Mucosa of stomach (tissue), 1 donor: ENCODE measurements around the gene MPHOSPH8.
A peak's percentile ranks its signal among the peaks of the same experiment; 100 is the strongest.
"Not testable (repeated sequence)": the region's sequence is repeated elsewhere in the genome, so short reads cannot be mapped to it uniquely, and the experiment has no call there.

ENCODE experiments used
- H3K27me3 ChIP-seq: one replicate; pipeline ENCODE4 v1.7.0; 2013; ENCODE audit warnings: mild to moderate bottlenecking, low read length; ENCODE audit not compliant: control insufficient read depth, insufficient read depth
- H3K36me3 ChIP-seq: one replicate; pipeline ENCODE4 v1.7.0; 2013; ENCODE audit warnings: low read length; ENCODE audit not compliant: control insufficient read depth, insufficient read depth
- H3K4me1 ChIP-seq: one replicate; pipeline ENCODE4 v1.7.0; 2013; ENCODE audit warnings: mild to moderate bottlenecking, low read length; ENCODE audit not compliant: control insufficient read depth, insufficient read depth
- H3K4me3 ChIP-seq: one replicate; pipeline ENCODE4 v1.7.0; 2013; ENCODE audit warnings: low read length
- H3K9ac ChIP-seq: one replicate; pipeline ENCODE4 v1.7.0; 2013; ENCODE audit warnings: mild to moderate bottlenecking, low read length, moderate library complexity
- H3K9me3 ChIP-seq: one replicate; pipeline ENCODE4 v1.7.0; 2013; ENCODE audit warnings: mild to moderate bottlenecking, low read length, moderate library complexity; ENCODE audit not compliant: control insufficient read depth
- donor health status: Pancreatic carcinoma.

MPHOSPH8 gene

GRCh38 chr13:19604306-19604705 lies 29.2 kb upstream of the MPHOSPH8 start:
- H3K36me3 ChIP-seq: no peaks in the 10 kb centered on the region
- H3K9ac ChIP-seq: no peak overlapping the region
- no peaks in the 10 kb centered on the region for H3K9me3 ChIP-seq
- no peaks in the 10 kb centered on the region for H3K4me1 ChIP-seq
- H3K27me3 ChIP-seq: peaks cover 5% of the 10 kb centered on the region
- H3K4me3 ChIP-seq: no peak overlapping the region

DNA sequence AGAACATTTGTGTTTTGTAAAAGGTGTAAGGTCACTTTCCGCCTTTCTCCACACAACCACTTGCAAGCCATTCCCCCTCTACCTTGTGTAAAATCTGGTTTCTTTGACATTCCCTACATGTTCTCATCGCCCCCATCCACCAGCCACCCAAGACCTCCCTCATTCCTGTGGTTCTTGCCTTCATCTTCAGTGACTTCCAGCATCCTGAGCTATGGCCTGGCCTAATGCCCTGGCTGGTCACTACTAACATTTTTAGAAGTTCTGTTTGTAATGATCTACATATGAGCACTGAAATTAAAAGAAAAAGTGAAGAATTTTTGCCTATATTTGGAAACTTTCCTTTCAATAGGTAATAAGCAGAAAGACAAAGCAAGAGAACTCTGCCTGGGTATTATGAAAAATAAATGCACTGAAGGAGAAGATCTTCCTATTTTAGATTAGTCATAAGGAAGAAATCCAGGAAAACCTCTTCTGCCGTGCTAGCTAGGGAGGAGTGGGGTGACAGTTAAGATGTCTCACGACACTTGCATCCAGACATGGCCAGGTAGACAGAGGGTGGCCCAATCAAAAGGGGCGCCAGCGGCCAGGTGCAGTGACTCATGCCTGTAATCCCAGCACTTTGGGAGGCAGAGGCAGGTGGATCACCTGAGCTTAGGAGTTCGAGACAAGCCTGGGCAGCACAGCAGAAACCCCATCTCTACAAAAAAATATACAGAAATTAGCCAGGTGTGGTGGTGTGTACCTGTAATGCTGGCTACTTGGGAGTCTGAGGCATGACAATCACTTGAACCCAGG lies 28.1 kb upstream of the MPHOSPH8 start:
- Histone ChIP-seq H3K27me3 (peaks cover 5% of the 10 kb centered on the region), H3K4me1 (no peaks in the 10 kb centered on the region), H3K9ac (no peak overlapping the region), H3K4me3 (no peak overlapping the region), H3K9me3 (no peaks in the 10 kb centered on the region), H3K36me3 (no peaks in the 10 kb centered on the region)

GRCh38 chr13:19606152-19606551 lies 27.3 kb upstream of the MPHOSPH8 start:
- Histone ChIP-seq H3K4me1 (no peaks in the 10 kb centered on the region), H3K9ac (no peak overlapping the region), H3K4me3 (no peak overlapping the region), H3K36me3 (no peaks in the 10 kb centered on the region), H3K27me3 (peaks cover 5% of the 10 kb centered on the region), H3K9me3 (no peaks in the 10 kb centered on the region)

GRCh38 chr13:19606737-19607136 lies 26.7 kb upstream of the MPHOSPH8 start:
- Histone ChIP-seq H3K36me3 (no peaks in the 10 kb centered on the region), H3K27me3 (peaks cover 5% of the 10 kb centered on the region), H3K4me3 (no peak overlapping the region), H3K9ac (no peak overlapping the region), H3K9me3 (no peaks in the 10 kb centered on the region), H3K4me1 (no peaks in the 10 kb centered on the region)

GRCh38 chr13:19607523-19608078 lies 25.9 kb upstream of the MPHOSPH8 start:
- Histone ChIP-seq H3K9me3 (no peaks in the 10 kb centered on the region), H3K4me3 (no peak overlapping the region), H3K27me3 (no peaks in the 10 kb centered on the region), H3K9ac (no peak overlapping the region), H3K4me1 (no peaks in the 10 kb centered on the region), H3K36me3 (no peaks in the 10 kb centered on the region)

GRCh38 chr13:19618977-19619376 lies 14.5 kb upstream of the MPHOSPH8 start:
- Histone ChIP-seq H3K4me3 (no peak overlapping the region), H3K36me3 (no peaks in the 10 kb centered on the region), H3K27me3 (no peaks in the 10 kb centered on the region), H3K9ac (no peak overlapping the region), H3K4me1 (no peaks in the 10 kb centered on the region), H3K9me3 (no peaks in the 10 kb centered on the region)

DNA sequence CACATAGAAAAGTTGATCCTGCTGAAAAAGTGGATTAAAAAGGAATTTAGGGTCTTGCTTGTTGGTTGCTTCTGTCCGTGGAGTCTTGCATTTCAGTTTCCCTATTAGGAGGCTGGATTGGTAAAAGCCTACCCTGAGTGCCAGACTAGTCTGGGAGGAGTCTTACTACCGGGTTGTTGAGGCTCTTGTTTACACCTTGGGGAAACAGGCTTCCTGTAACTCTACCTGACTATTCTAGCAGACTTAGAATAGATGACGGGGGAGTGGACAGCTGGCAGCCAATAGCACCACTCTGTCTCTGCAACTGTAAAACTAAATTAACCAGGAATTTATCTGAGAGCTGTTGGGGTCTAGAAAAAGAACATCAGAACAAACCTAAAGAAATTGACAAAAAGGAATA lies 11.3 kb upstream of the MPHOSPH8 start:
- H3K4me3 ChIP-seq: no peak overlapping the region
- H3K9me3 ChIP-seq: no peaks in the 10 kb centered on the region
- H3K36me3 ChIP-seq: no peaks in the 10 kb centered on the region
- no peaks in the 10 kb centered on the region for H3K27me3 ChIP-seq
- no peak overlapping the region for H3K9ac ChIP-seq
- no peaks in the 10 kb centered on the region for H3K4me1 ChIP-seq

DNA sequence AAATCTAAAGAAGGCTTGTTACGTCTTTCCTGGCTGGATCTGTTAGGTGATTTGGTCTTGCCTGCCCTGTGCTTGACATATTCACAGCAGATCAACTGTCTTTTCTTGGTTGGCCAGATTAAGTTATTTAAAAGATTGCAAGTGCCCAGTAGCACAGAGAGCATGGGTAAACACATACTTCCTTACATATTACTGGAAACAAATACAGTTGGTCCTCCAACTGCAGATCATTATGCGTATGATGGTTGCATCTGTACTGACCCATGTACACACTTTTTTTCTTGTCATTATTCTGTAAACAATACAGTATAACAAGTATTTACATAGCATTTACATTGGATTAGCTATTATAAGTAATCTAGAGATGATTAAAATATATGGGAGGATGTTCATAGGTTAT lies 9.2 kb upstream of the MPHOSPH8 start:
- H3K9me3 ChIP-seq: no peaks in the 10 kb centered on the region
- no peaks in the 10 kb centered on the region for H3K27me3 ChIP-seq
- no peaks in the 10 kb centered on the region for H3K4me1 ChIP-seq
- H3K9ac ChIP-seq: no peak overlapping the region
- no peaks in the 10 kb centered on the region for H3K36me3 ChIP-seq
- no peak overlapping the region for H3K4me3 ChIP-seq

DNA sequence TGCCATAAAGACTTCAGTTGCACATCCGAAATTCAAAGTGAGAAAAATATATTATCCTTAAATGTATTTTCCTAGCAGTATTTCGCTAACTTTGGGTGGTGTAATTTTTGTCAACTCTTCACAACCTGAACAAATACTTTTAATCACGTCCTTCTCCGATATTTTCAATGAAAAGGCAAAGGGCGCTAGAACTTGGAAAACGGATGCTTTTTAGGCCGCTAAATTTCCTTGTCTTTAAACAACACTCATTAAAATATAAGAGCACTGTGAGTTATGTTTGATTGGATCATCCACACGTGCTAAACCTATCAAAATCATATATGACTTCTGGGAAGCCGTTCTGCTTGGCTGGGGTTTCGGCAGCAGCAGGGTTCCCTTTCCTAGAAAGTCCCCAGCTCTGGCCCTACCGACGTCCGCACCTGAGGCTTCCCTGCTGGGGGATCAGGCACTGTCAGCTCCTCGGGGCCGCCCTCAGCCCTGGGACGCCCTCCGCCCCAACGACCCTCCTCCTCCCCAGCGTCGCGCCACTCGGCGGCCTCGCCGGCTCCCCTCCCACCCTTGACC lies 462 bp upstream of the MPHOSPH8 start:
- H3K9me3 ChIP-seq: no peaks in the 10 kb centered on the region
- peak overlapping the region; percentile 50 for H3K4me3 ChIP-seq
- no peaks in the 10 kb centered on the region for H3K36me3 ChIP-seq
- H3K27me3 ChIP-seq: no peaks in the 10 kb centered on the region
- H3K9ac ChIP-seq: peak overlapping the region; percentile 94
- peaks cover 4% of the 10 kb centered on the region for H3K4me1 ChIP-seq

DNA sequence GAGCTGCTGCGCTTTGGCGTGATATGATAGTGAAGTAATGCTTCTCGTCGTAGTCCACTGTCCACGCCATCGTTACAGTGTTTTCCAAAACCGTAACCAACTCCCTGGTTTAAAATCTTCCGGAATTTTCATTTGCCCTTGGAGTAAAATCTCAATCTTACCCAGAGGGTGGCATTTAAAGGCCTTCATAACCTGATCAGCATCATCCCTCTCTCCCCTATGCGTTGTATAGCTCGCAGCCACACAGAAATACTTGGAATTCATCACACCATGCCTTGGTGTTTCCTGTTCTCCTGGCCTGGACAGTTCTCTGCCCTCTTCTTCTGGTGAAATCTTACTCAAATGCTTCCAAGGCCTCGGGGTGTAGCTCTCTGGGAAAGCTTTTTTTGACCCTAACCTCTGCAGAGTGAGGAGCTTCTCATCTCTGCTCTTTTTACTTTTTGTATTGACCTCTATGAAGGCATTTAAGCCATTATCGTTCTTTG lies 839 bp downstream of the MPHOSPH8 start:
- H3K4me1 ChIP-seq: peaks cover 4% of the 10 kb centered on the region
- H3K9ac ChIP-seq: peak overlapping the region; percentile 94
- no peaks in the 10 kb centered on the region for H3K36me3 ChIP-seq
- peak overlapping the region; percentile 98 for H3K4me3 ChIP-seq
- H3K9me3 ChIP-seq: no peaks in the 10 kb centered on the region
- no peaks in the 10 kb centered on the region for H3K27me3 ChIP-seq

GRCh38 chr13:19635926-19636325 lies 2.5 kb downstream of the MPHOSPH8 start:
- H3K4me3 ChIP-seq, H3K4me1 ChIP-seq, H3K9me3 ChIP-seq, H3K27me3 ChIP-seq, H3K36me3 ChIP-seq, H3K9ac ChIP-seq: not testable (repeated sequence)

DNA sequence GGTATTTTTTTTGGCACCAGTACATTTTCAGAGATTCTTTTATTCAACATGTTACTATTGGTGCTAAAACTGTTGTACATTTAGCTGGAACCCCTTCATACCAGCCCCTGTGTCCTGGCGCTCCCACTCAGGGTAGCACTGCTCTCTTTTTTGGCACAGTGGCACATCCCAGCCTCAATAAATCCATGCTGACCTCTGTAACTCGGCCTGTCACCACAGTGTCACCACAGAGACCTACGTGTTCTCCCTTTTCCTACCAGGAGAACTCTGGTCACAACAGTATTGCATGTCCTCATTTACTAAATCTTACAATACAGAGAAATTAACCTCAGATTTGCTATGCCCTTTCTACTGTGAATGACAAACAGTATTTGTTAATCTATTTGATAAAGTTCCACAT lies 10.2 kb downstream of the MPHOSPH8 start:
- H3K27me3 ChIP-seq: no peaks in the 10 kb centered on the region
- no peak overlapping the region for H3K9ac ChIP-seq
- no peaks in the 10 kb centered on the region for H3K9me3 ChIP-seq
- H3K4me3 ChIP-seq: no peak overlapping the region
- H3K4me1 ChIP-seq: no peaks in the 10 kb centered on the region
- H3K36me3 ChIP-seq: no peaks in the 10 kb centered on the region
